Vagina (tissue), 2 donors: ENCODE data around the gene DDX5. TPM values are rescaled to one million over a fixed set of nuclear protein-coding genes. Genes with fewer than 3 reads are reported as not detected.

Source experiments
- DNase-seq, 2 donors: peaks; one replicate each; pipeline ENCODE4 v3.0.0-alpha.2; 2017; ENCODE audit errors: extremely low spot score in 2 of 2
- H3K27ac ChIP-seq: fragments of 200-600 bp; sonication (generic); one replicate; pipeline ENCODE4 v1.5.1; 2019
- H3K27me3 ChIP-seq: fragments of 200-600 bp; sonication (generic); one replicate; pipeline ENCODE4 v1.5.1; 2019
- H3K36me3 ChIP-seq, 2 donors: fragments of 200-600 bp; sonication (generic); one replicate each; pipeline ENCODE4 v1.5.1; 2017 to 2019
- H3K4me1 ChIP-seq: fragments of 200-600 bp; sonication (generic); one replicate; pipeline ENCODE4 v1.5.1; 2019
- H3K4me3 ChIP-seq, 2 donors: fragments of 200-600 bp; sonication (generic); 1 replicate in 1 of 2; 2 replicates in 1 of 2; pipeline ENCODE4 v1.5.1; 2016 to 2019
- H3K9me3 ChIP-seq: fragments of 200-600 bp; sonication (generic); one replicate; pipeline ENCODE4 v1.5.1; 2019
- POLR2A ChIP-seq, 2 donors: fragments of 450-650 bp; IDR thresholded peaks; one replicate each; pipeline ENCODE4 v1.6.1; 2017; ENCODE audit warnings: antibody characterized with exemption in 2 of 2, mild to moderate bottlenecking in 2 of 2, moderate library complexity in 2 of 2
- POLR2AphosphoS5 ChIP-seq, 2 donors: sonication (generic); formaldehyde crosslinking; IDR thresholded peaks; one replicate each; pipeline ENCODE4 v1.9.0; 2017; ENCODE audit warnings: antibody characterized with exemption in 2 of 2, mild to moderate bottlenecking in 2 of 2, low read depth in 1 of 2; ENCODE audit not compliant: insufficient read depth in 1 of 2
- intact Hi-C: fragments of 100-400 bp; cut with DNase I; formaldehyde crosslinking; loops from one replicate; pipeline ENCODE4 v1.15.1; 2023
- total RNA-seq: library from RNA; depleted of rRNA; stranded (reverse); fragments of >200 nt; gene quantifications from one replicate; pipeline ENCODE4 v1.2.3, GENCODE V29; 2016
- TF ChIP-seq, protein P1 (sequence below), 3 experiments: fragments of 450-650 bp in 2 of 3; fragments of 200-600 bp in 1 of 3; sonication (generic) in 1 of 3; IDR thresholded peaks; one replicate each; pipeline ENCODE4 v1.5.1; 2017 to 2019; ENCODE audit warnings: antibody characterized with exemption in 3 of 3, mild to moderate bottlenecking in 2 of 3, moderate library complexity in 2 of 3

DDX5 gene
- total RNA-seq, 1 donor from 2014 or later: 618 TPM

- peaks cover 0 to 30% of the 10 kb centered on the region in 2 donors for H3K36me3 ChIP-seq
- TF ChIP-seq POLR2A (IDR thresholded peaks at IDR 0.05): no peak
- no peak for TF ChIP-seq POLR2AphosphoS5 (IDR thresholded peaks at IDR 0.05; ENCODE audit: insufficient read depth in 1 of 2, low read depth in 1 of 2)
- TF ChIP-seq, protein P1, sequence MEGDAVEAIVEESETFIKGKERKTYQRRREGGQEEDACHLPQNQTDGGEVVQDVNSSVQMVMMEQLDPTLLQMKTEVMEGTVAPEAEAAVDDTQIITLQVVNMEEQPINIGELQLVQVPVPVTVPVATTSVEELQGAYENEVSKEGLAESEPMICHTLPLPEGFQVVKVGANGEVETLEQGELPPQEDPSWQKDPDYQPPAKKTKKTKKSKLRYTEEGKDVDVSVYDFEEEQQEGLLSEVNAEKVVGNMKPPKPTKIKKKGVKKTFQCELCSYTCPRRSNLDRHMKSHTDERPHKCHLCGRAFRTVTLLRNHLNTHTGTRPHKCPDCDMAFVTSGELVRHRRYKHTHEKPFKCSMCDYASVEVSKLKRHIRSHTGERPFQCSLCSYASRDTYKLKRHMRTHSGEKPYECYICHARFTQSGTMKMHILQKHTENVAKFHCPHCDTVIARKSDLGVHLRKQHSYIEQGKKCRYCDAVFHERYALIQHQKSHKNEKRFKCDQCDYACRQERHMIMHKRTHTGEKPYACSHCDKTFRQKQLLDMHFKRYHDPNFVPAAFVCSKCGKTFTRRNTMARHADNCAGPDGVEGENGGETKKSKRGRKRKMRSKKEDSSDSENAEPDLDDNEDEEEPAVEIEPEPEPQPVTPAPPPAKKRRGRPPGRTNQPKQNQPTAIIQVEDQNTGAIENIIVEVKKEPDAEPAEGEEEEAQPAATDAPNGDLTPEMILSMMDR (IDR thresholded peaks at IDR 0.05): no peak
- H3K4me1 ChIP-seq: peaks cover 7% of the 10 kb centered on the region
- intact Hi-C loops: no loop called here
- H3K9me3 ChIP-seq: no peaks in the 10 kb centered on the region
- H3K4me3 ChIP-seq: no peak overlapping the region
- no peak for DNase-seq
- no peaks in the 10 kb centered on the region for H3K27me3 ChIP-seq
- no peak overlapping the region for H3K27ac ChIP-seq
Observed at GRCh38 chr17:64546716-64547115, 40.6 kb upstream of the DDX5 start.

- H3K4me3 ChIP-seq: no peak overlapping the region
- no peaks in the 10 kb centered on the region for H3K9me3 ChIP-seq
- TF ChIP-seq, protein P1 (IDR thresholded peaks at IDR 0.05): no peak
- TF ChIP-seq POLR2A (IDR thresholded peaks at IDR 0.05) (no peak), POLR2AphosphoS5 (IDR thresholded peaks at IDR 0.05; ENCODE audit: insufficient read depth in 1 of 2, low read depth in 1 of 2) (no peak)
- intact Hi-C loops: no loop called here
- DNase-seq: no peak
- H3K4me1 ChIP-seq: no peaks in the 10 kb centered on the region
- peaks cover 0 to 30% of the 10 kb centered on the region in 2 donors for H3K36me3 ChIP-seq
- H3K27me3 ChIP-seq: no peaks in the 10 kb centered on the region
- H3K27ac ChIP-seq: no peak overlapping the region
Observed at GRCh38 chr17:64544742-64545141, 38.7 kb upstream of the DDX5 start.

GRCh38 chr17:64540118-64540776 lies 34.2 kb upstream of the DDX5 start:
- TF ChIP-seq POLR2AphosphoS5 (IDR thresholded peaks at IDR 0.05; ENCODE audit: insufficient read depth in 1 of 2, low read depth in 1 of 2) (no peak), POLR2A (IDR thresholded peaks at IDR 0.05) (no peak)
- TF ChIP-seq, protein P1 (IDR thresholded peaks at IDR 0.05): no peak
- Histone ChIP-seq H3K9me3 (no peaks in the 10 kb centered on the region), H3K4me3 (no peak overlapping the region), H3K27me3 (no peaks in the 10 kb centered on the region), H3K27ac (no peak overlapping the region), H3K36me3 (peaks cover 0 to 34% of the 10 kb centered on the region in 2 donors), H3K4me1 (no peaks in the 10 kb centered on the region)
- no peak for DNase-seq
- intact Hi-C loops: no loop called here

DNA sequence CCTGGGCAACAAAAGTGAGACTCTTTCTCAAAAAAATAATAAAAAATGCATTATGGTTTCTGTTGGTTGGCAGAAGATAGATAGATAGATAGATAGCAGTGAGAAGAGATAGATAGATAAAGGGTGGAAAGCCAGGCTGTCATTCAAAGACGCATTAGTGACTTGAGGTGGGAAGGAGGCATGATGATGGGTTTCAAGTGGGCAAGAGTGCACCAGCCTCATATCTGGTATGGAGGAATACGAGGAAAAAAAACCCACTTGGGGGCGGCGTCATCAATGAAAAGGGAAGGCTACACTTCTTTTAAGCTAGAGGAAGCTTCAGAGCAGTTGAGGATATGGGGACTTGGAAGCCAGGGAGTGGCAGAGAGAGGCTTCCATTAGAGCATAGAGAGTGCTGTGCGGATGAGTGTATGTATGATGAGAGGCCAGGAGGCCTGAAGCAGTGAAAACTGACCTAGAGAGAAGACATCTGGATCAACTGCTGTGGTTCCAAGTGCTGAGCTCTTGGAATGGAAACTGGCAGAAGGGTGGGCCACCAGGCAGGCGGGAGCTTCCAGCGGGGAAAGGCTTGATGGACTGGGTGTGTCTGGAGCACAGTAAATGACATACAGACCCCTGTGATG lies 32.5 kb upstream of the DDX5 start:
- TF ChIP-seq, protein P1 (IDR thresholded peaks at IDR 0.05): no peak
- TF ChIP-seq POLR2A (IDR thresholded peaks at IDR 0.05) (no peak), POLR2AphosphoS5 (IDR thresholded peaks at IDR 0.05; ENCODE audit: insufficient read depth in 1 of 2, low read depth in 1 of 2) (no peak)

GRCh38 chr17:64537488-64537887 lies 31.4 kb upstream of the DDX5 start:
- Histone ChIP-seq H3K9me3 (no peaks in the 10 kb centered on the region), H3K36me3 (peaks cover 0 to 56% of the 10 kb centered on the region in 2 donors), H3K27me3 (no peaks in the 10 kb centered on the region), H3K4me3 (no peak overlapping the region), H3K4me1 (no peaks in the 10 kb centered on the region), H3K27ac (no peak overlapping the region)
- TF ChIP-seq, protein P1 (IDR thresholded peaks at IDR 0.05): no peak
- TF ChIP-seq POLR2AphosphoS5 (IDR thresholded peaks at IDR 0.05; ENCODE audit: insufficient read depth in 1 of 2, low read depth in 1 of 2): no peak
- TF ChIP-seq POLR2A (IDR thresholded peaks at IDR 0.05): no peak
- DNase-seq: no peak
- intact Hi-C loops: no loop called here

More for the DNA sequence above, 32.5 kb upstream of the DDX5 start:
- intact Hi-C loops: no loop called here
- DNase-seq: no peak
- H3K9me3 ChIP-seq: no peaks in the 10 kb centered on the region
- H3K4me1 ChIP-seq: no peaks in the 10 kb centered on the region
- H3K27me3 ChIP-seq: no peaks in the 10 kb centered on the region
- H3K4me3 ChIP-seq: no peak overlapping the region
- peaks cover 0 to 44% of the 10 kb centered on the region in 2 donors for H3K36me3 ChIP-seq
- H3K27ac ChIP-seq: no peak overlapping the region
